Fibroblast of gingiva (primary cell): ENCODE measurements around the gene SYNE2.

Experiments used
- DNase-seq: peaks from one replicate; pipeline ENCODE4 v3.0.0-alpha.2; 2011; ENCODE audit warnings: low read depth

The SYNE2 gene

GRCh38 chr14:64248689-64249088, 395.9 kb downstream of the SYNE2 start:
- DNase-seq: no peak

GRCh38 chr14:64249363-64249762, 396.6 kb downstream of the SYNE2 start:
- no peak for DNase-seq

GRCh38 chr14:64253672-64254071, 400.9 kb downstream of the SYNE2 start:
- DNase-seq: no peak

- DNase-seq: no peak
Measured at GRCh38 chr14:64255756-64256155, 403.0 kb downstream of the SYNE2 start.

GRCh38 chr14:64260418-64260817, 407.6 kb downstream of the SYNE2 start:
- DNase-seq: no peak

- no peak for DNase-seq
Measured at GRCh38 chr14:64265222-64265621, 412.4 kb downstream of the SYNE2 start.

GRCh38 chr14:64266239-64266638, 413.4 kb downstream of the SYNE2 start:
- peak; percentile 4 for DNase-seq

GRCh38 chr14:64272019-64272418, 419.2 kb downstream of the SYNE2 start:
- no peak for DNase-seq
